B cell (primary cell): Measurements from ENCODE around the gene RIMKLB.

ENCODE experiments used
- CTCF ChIP-seq: fragments of 200-600 bp; IDR thresholded peaks from one replicate; pipeline ENCODE4 v1.8.0; 2022; ENCODE audit warnings: antibody characterized with exemption, mild to moderate bottlenecking
- EZH2 ChIP-seq: IDR thresholded peaks from 2 replicates; pipeline ENCODE4 v1.6.1; 2012; ENCODE audit warnings: borderline replicate concordance, low read depth, mild to moderate bottlenecking, moderate library complexity, low read length; ENCODE audit not compliant: insufficient read depth, poor library complexity, severe bottlenecking

DNA sequence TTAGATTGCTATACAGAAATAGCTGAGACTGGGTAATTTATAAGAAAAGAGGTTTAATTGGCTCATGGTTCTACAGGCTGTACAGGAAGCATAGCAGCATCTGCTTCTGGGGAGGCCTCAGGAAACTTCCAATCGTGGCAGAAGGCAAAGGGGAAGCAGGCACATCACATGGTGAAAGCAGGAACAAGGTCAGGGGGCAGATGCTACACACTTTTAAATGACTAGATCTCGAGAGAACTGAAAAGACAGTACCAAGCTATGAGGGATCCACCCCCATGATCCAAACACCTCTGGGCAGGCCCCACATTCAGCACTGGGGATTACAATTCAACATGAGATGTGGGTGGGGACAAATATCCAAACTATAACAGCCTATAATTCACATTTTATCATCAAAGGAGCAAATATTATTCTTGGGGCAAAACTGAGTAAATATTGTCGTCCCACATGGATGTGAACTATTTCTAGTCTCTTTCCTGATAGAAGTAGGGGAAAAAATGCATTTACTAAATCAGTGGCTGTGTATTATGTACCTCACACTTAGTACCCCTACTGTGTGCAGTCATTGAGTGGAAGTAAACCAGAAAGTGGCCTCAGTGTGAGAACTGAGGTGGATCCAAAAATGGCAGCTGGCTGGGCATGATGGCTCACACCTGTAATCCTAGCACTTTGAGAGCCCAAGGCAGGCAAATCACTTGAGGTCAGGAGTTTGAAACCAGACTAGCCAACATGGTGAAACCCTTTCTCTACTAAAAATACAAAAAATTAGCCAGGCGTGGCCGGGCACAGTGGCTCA lies 99.2 kb downstream of the RIMKLB start:
- no peak for TF ChIP-seq CTCF
- no peak for TF ChIP-seq EZH2
